ENCODE data around the gene AGPAT4. TPM values are rescaled to one million over a fixed set of nuclear protein-coding genes. Genes with fewer than 3 reads are reported as not detected.
"Not testable (repeated sequence)": the region's sequence is repeated elsewhere in the genome, so short reads cannot be mapped to it uniquely, and the experiment has no call there.

The AGPAT4 gene
- total and polyA plus RNA-seq, 4 donors: 3.7 to 32.8 (median 9.7) TPM

DNA sequence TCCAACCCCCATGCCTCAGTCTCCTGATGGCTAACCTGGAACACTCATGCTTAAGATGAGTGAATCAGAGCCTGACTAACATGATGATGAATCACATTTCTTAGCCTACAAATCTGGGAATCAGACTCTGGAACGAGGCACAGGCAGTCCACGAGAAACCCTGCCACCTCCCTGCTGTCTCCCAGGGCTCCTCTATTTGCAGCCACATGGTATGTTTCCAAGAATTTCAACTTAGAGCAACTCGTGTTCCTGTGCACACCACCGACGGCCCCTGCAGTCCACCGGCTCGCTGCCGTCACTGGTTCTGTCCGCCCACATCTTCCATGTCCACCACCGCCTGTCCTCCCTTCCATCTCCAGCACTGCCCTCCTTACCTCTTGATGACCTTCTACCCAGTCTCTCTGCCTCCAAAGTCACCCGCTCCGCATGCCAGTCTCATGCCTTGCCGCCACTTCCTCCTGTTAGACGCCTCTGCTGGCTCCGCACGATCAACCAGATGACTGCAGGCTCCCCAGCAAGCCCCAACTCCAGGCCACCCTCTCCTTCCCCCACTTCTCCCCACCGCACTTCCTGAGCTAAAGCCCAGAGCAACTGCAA, 87.6 kb downstream of the AGPAT4 start:
- Histone ChIP-seq H3K9me3 (ENCODE audit: control insufficient read depth in 4 of 4, insufficient read depth in 3 of 4, low read length in 3 of 4) (no peaks in the 10 kb centered on the region), H3K9ac (ENCODE audit: insufficient read depth in 1 of 2, low read length in 2 of 2) (no peak overlapping the region), H3K4me1 (ENCODE audit: control insufficient read depth in 5 of 5, insufficient read depth in 5 of 5, low read length in 5 of 5) (no peaks in the 10 kb centered on the region), H3K36me3 (ENCODE audit: control insufficient read depth in 4 of 4, insufficient read depth in 4 of 4, low read length in 4 of 4) (no peaks in the 10 kb centered on the region), H3K27ac (ENCODE audit: low read depth in 1 of 2, low read length in 1 of 2) (no peak overlapping the region), H3K27me3 (ENCODE audit: control insufficient read depth in 3 of 3, insufficient read depth in 3 of 3, low read length in 2 of 3) (no peaks in the 10 kb centered on the region), H3K4me3 (no peak overlapping the region)
- ATAC-seq (ENCODE audit: insufficient read depth, low FRiP score): peak; percentile 67
- no peak for DNase-seq
- no peak for TF ChIP-seq CTCF (IDR thresholded peaks at IDR 0.05; ENCODE audit: control extremely low read depth, extremely low read depth)
- WGBS, 2 donors: 74 to 75% methylated on average over 17 of the region's 17 CpGs

- Histone ChIP-seq H3K27ac (ENCODE audit: low read depth in 1 of 2, low read length in 1 of 2) (no peak overlapping the region), H3K27me3 (ENCODE audit: control insufficient read depth in 3 of 3, insufficient read depth in 3 of 3, low read length in 2 of 3) (no peaks in the 10 kb centered on the region), H3K4me3 (no peak overlapping the region), H3K36me3 (ENCODE audit: control insufficient read depth in 4 of 4, insufficient read depth in 4 of 4, low read length in 4 of 4) (peaks cover 0 to 1% (median 0%) of the 10 kb centered on the region in 4 donors), H3K4me1 (ENCODE audit: control insufficient read depth in 5 of 5, insufficient read depth in 5 of 5, low read length in 5 of 5) (peaks cover 0 to 2% (median 0%) of the 10 kb centered on the region in 5 donors), H3K9me3 (ENCODE audit: control insufficient read depth in 4 of 4, insufficient read depth in 3 of 4, low read length in 3 of 4) (peaks cover 0 to 5% (median 1%) of the 10 kb centered on the region in 4 donors), H3K9ac (ENCODE audit: insufficient read depth in 1 of 2, low read length in 2 of 2) (no peak overlapping the region)
- 76 to 91% methylated on average over 8 of the region's 8 CpGs for WGBS, 2 donors
- no peak for DNase-seq
- no peak for TF ChIP-seq CTCF (IDR thresholded peaks at IDR 0.05; ENCODE audit: control extremely low read depth, extremely low read depth)
- no peak for ATAC-seq (ENCODE audit: insufficient read depth, low FRiP score)
These were observed 92.7 kb downstream of the AGPAT4 start for GRCh38 chr6:161181121-161181520.

- not testable (repeated sequence) for H3K9ac ChIP-seq (ENCODE audit: insufficient read depth in 1 of 2, low read length in 2 of 2); H3K27me3 ChIP-seq (ENCODE audit: control insufficient read depth in 3 of 3, insufficient read depth in 3 of 3, low read length in 2 of 3); H3K4me3 ChIP-seq; H3K4me1 ChIP-seq (ENCODE audit: control insufficient read depth in 5 of 5, insufficient read depth in 5 of 5, low read length in 5 of 5); DNase-seq; ATAC-seq (ENCODE audit: insufficient read depth, low FRiP score); H3K36me3 ChIP-seq (ENCODE audit: control insufficient read depth in 4 of 4, insufficient read depth in 4 of 4, low read length in 4 of 4); H3K27ac ChIP-seq (ENCODE audit: low read depth in 1 of 2, low read length in 1 of 2); H3K9me3 ChIP-seq (ENCODE audit: control insufficient read depth in 4 of 4, insufficient read depth in 3 of 4, low read length in 3 of 4)
- 94 to 97% methylated on average over 14 of the region's 14 CpGs for WGBS, 2 donors
These were observed 95.7 kb downstream of the AGPAT4 start for GRCh38 chr6:161178155-161178554.

DNA sequence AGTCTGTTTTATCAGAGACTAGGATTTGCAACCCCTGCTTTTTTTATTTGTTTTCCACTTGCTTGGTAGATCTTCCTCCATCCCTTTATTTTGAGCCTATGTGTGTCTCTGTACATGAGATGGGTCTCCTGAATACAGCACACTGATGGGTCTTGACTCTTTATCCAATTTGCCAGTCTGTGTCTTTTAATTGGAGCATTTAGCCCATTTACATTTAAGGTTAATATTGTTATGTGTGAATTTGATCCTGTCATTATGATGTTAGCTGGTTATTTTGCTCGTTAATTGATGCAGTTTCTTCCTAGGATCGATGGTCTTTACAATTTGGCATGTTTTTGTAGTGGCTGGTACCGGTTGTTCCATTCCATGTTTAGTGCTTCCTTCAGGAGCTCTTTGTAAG, 97.4 kb downstream of the AGPAT4 start:
- not testable (repeated sequence) for H3K9me3 ChIP-seq (ENCODE audit: control insufficient read depth in 4 of 4, insufficient read depth in 3 of 4, low read length in 3 of 4); H3K9ac ChIP-seq (ENCODE audit: insufficient read depth in 1 of 2, low read length in 2 of 2); H3K4me1 ChIP-seq (ENCODE audit: control insufficient read depth in 5 of 5, insufficient read depth in 5 of 5, low read length in 5 of 5); H3K4me3 ChIP-seq; DNase-seq; H3K27ac ChIP-seq (ENCODE audit: low read depth in 1 of 2, low read length in 1 of 2); ATAC-seq (ENCODE audit: insufficient read depth, low FRiP score); H3K27me3 ChIP-seq (ENCODE audit: control insufficient read depth in 3 of 3, insufficient read depth in 3 of 3, low read length in 2 of 3); H3K36me3 ChIP-seq (ENCODE audit: control insufficient read depth in 4 of 4, insufficient read depth in 4 of 4, low read length in 4 of 4)
- 89 to 97% methylated on average over 3 of the region's 3 CpGs for WGBS, 2 donors

GRCh38 chr6:161172769-161173168, 101.1 kb downstream of the AGPAT4 start:
- not testable (repeated sequence) for H3K27ac ChIP-seq (ENCODE audit: low read depth in 1 of 2, low read length in 1 of 2); H3K4me3 ChIP-seq; H3K36me3 ChIP-seq (ENCODE audit: control insufficient read depth in 4 of 4, insufficient read depth in 4 of 4, low read length in 4 of 4); ATAC-seq (ENCODE audit: insufficient read depth, low FRiP score); H3K4me1 ChIP-seq (ENCODE audit: control insufficient read depth in 5 of 5, insufficient read depth in 5 of 5, low read length in 5 of 5); H3K9me3 ChIP-seq (ENCODE audit: control insufficient read depth in 4 of 4, insufficient read depth in 3 of 4, low read length in 3 of 4); DNase-seq; H3K9ac ChIP-seq (ENCODE audit: insufficient read depth in 1 of 2, low read length in 2 of 2); H3K27me3 ChIP-seq (ENCODE audit: control insufficient read depth in 3 of 3, insufficient read depth in 3 of 3, low read length in 2 of 3)
- 0% methylated on average over 1 of the region's 1 CpG for WGBS, 2 donors

Measured in lung (tissue), 12 donors.